ENCODE data around the gene RNF5.
"Not testable (repeated sequence)": the region's sequence is repeated elsewhere in the genome, so short reads cannot be mapped to it uniquely, and the experiment has no call there.

The RNF5 gene

GRCh38 chr6:32177788-32178546 is at the start of gene RNF5:
Gene RNF5 (plus strand): TSS chr6:32178405. CDS start chr6:32178512, 107 bp downstream.
- DNase-seq = peak; percentile 100

GRCh38 chr6:32128751-32129296 is 49.4 kb upstream of the RNF5 start:
- no peak for DNase-seq

GRCh38 chr6:32129297-32130088 is 48.7 kb upstream of the RNF5 start:
- no peak for DNase-seq

- no peak for DNase-seq
Measured at GRCh38 chr6:32131439-32131948, 46.7 kb upstream of the RNF5 start.

GRCh38 chr6:32132110-32132509 is 46.1 kb upstream of the RNF5 start:
- DNase-seq = no peak

- DNase-seq = no peak
Measured at GRCh38 chr6:32133786-32134185, 44.4 kb upstream of the RNF5 start.

- no peak for DNase-seq
Measured at GRCh38 chr6:32137454-32137853, 40.8 kb upstream of the RNF5 start.

GRCh38 chr6:32139590-32139989 is 38.6 kb upstream of the RNF5 start:
- no peak for DNase-seq

GRCh38 chr6:32140420-32141046 is 37.7 kb upstream of the RNF5 start:
- DNase-seq = no peak

- DNase-seq = not testable (repeated sequence)
Measured at GRCh38 chr6:32144238-32144637, 34.0 kb upstream of the RNF5 start.

- no peak for DNase-seq
Measured at GRCh38 chr6:32146287-32146686, 31.9 kb upstream of the RNF5 start.

GRCh38 chr6:32146687-32147086 is 31.5 kb upstream of the RNF5 start:
- no peak for DNase-seq

GRCh38 chr6:32147401-32148132 is 30.6 kb upstream of the RNF5 start:
- no peak for DNase-seq

- DNase-seq = no peak
Measured at GRCh38 chr6:32148289-32149091, 29.7 kb upstream of the RNF5 start.

GRCh38 chr6:32149092-32149755 is 29.0 kb upstream of the RNF5 start:
- DNase-seq = no peak

GRCh38 chr6:32149932-32150870 is 28.0 kb upstream of the RNF5 start:
- no peak for DNase-seq

GRCh38 chr6:32151181-32151862 is 26.9 kb upstream of the RNF5 start:
- peak; percentile 49 for DNase-seq

GRCh38 chr6:32151863-32152768 is 26.1 kb upstream of the RNF5 start, which contains the start of gene PRRT1:
Gene PRRT1 (minus strand): TSS chr6:32151939. CDS start chr6:32151827, 112 bp downstream.
- no peak for DNase-seq
